Stomach (tissue), 9 donors: ENCODE data around the gene WDR82. TPM values are rescaled to one million over a fixed set of nuclear protein-coding genes. Genes with fewer than 3 reads are reported as not detected.
A peak's percentile ranks its signal among the peaks of the same experiment; 100 is the strongest.

Source experiments
- DNase-seq, 2 donors: peaks; one replicate each; pipeline versions ENCODE4 v3.0.0 to v3.0.0-alpha.2; 2013 to 2019
- H3K27ac ChIP-seq, 5 donors: fragments of 200-600 bp in 4 of 5; sonication (generic) in 4 of 5; one replicate each; pipeline ENCODE4 v1.5.1; 2013 to 2019; ENCODE audit warnings: mild to moderate bottlenecking in 1 of 5, moderate library complexity in 1 of 5
- H3K27me3 ChIP-seq, 3 donors: fragments of 200-600 bp; sonication (generic); one replicate each; pipeline ENCODE4 v1.5.1; 2017 to 2019; ENCODE audit warnings: mixed run types in 1 of 3
- H3K36me3 ChIP-seq, 4 donors: fragments of 200-600 bp; sonication (generic); 1 replicate in 3 of 4; 2 replicates in 1 of 4; pipeline ENCODE4 v1.5.1; 2016 to 2019
- H3K4me1 ChIP-seq, 4 donors: fragments of 200-600 bp; sonication (generic); one replicate each; pipeline ENCODE4 v1.5.1; 2016 to 2019
- H3K4me3 ChIP-seq, 4 donors: fragments of 200-600 bp; sonication (generic) in 3 of 4; one replicate each; pipeline ENCODE4 v1.5.1; 2016 to 2019; ENCODE audit warnings: mild to moderate bottlenecking in 1 of 4
- H3K9me3 ChIP-seq, 4 donors: fragments of 200-600 bp; sonication (generic); one replicate each; pipeline ENCODE4 v1.5.1; 2016 to 2019
- CTCF ChIP-seq, 7 experiments: fragments of 450-650 bp in 4 of 7; fragments of 200-600 bp in 3 of 7; sonication (generic) in 3 of 7; IDR thresholded peaks; one replicate each; pipeline ENCODE4 v1.5.1; 2016 to 2019; ENCODE audit warnings: antibody characterized with exemption in 7 of 7, control low read depth in 2 of 7, mild to moderate bottlenecking in 1 of 7
- EP300 ChIP-seq: sonication (generic); formaldehyde crosslinking; IDR thresholded peaks from one replicate; pipeline ENCODE4 v1.6.1; 2017; ENCODE audit warnings: antibody characterized with exemption
- POLR2A ChIP-seq, 4 donors: fragments of 450-650 bp; IDR thresholded peaks; one replicate each; pipeline ENCODE4 v1.6.1; 2016; ENCODE audit warnings: antibody characterized with exemption in 4 of 4, control low read depth in 2 of 4, mild to moderate bottlenecking in 1 of 4, moderate library complexity in 1 of 4
- POLR2AphosphoS5 ChIP-seq, 3 donors: sonication (generic); formaldehyde crosslinking; IDR thresholded peaks; one replicate each; pipeline ENCODE4 v1.6.1; 2016; ENCODE audit warnings: antibody characterized with exemption in 3 of 3
- WGBS, 5 donors: extraction: QIAGEN DNeasy Blood & Tissue Kit in 3 of 5; methylation state at CpG; one replicate each; pipeline versions ENCODE4 v1.1.5 to v1.1.7; 2013 to 2018; 5-methylcytosine and 5-hydroxymethylcytosine counted together
- intact Hi-C: fragments of 100-400 bp; cut with DNase I; formaldehyde crosslinking; loops from one replicate; pipeline ENCODE4 v1.15.1; 2023; ENCODE audit warnings: low total_unique reads
- polyA plus RNA-seq, 3 donors: library from polyadenylated mRNA; stranded (reverse); fragments of 200-250 nt; gene quantifications; one replicate each; pipeline ENCODE4 v1.2.3, GENCODE V29; 2013
- total RNA-seq, 5 donors: library from RNA; depleted of rRNA; stranded (reverse); fragments of >200 nt; gene quantifications; one replicate each; pipeline versions ENCODE4 v1.1.0 to v1.2.3, GENCODE V29; 2014 to 2016
- donor health status: healthy with polysubstance abuse.
- donor health status: Bipolar disorder and iron deficiency.
- donor health status: healthy.

The WDR82 gene
- total and polyA plus RNA-seq, 8 donors, result 8.2 to 64.8 (median 29.2) TPM

- TF ChIP-seq EP300 (no peak), POLR2AphosphoS5 (IDR thresholded peaks at IDR 0.05) (no peak), CTCF (IDR thresholded peaks at IDR 0.05) (no peak), POLR2A (IDR thresholded peaks at IDR 0.05) (no peak)
- Histone ChIP-seq H3K27ac (no peak overlapping the region), H3K27me3 (no peaks in the 10 kb centered on the region), H3K4me1 (peaks cover 13 to 36% (median 17%) of the 10 kb centered on the region in 4 donors), H3K36me3 (peaks cover 0 to 8% (median 6%) of the 10 kb centered on the region in 4 donors), H3K4me3 (no peak overlapping the region), H3K9me3 (no peaks in the 10 kb centered on the region)
- DNase-seq, result no peak
- WGBS, 5 donors, result 90 to 96% (median 91%) methylated on average over 5 to 6 of the region's 6 CpGs
- intact Hi-C loops, result no loop called here
Measured at GRCh38 chr3:52315006-52315405, 36.6 kb upstream of the WDR82 start.

DNA sequence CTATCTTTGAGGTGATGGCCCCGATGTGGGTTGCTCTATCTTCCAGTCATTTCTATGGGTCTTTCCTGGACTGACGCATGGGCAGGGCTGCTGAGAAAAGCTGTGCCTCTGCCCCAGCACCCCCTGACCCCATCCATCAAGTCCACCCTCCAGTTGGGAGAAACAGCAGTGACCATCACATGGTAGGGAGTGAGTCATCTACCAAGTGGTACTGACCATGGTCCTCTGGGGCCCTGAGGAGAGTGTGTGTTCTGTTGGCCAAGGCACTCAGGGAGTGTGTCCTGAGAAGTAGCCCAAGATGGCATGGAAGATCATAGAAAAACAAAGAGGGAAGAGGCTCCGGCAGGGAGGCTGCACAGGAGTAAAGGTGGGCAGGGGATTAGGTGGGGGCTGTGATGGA, 36.0 kb upstream of the WDR82 start:
- TF ChIP-seq POLR2A (IDR thresholded peaks at IDR 0.05), result no peak
- TF ChIP-seq POLR2AphosphoS5 (IDR thresholded peaks at IDR 0.05), result no peak
- TF ChIP-seq CTCF (IDR thresholded peaks at IDR 0.05), result no peak
- TF ChIP-seq EP300, result no peak
- 89 to 98% (median 96%) methylated on average over 1 to 3 of the region's 3 CpGs for WGBS, 5 donors
- Histone ChIP-seq H3K36me3 (peaks cover 0 to 13% (median 11%) of the 10 kb centered on the region in 4 donors), H3K27me3 (no peaks in the 10 kb centered on the region), H3K27ac (peak overlapping the region in 3 of 5 donors; percentile 14 to 63 (median 43)), H3K9me3 (no peaks in the 10 kb centered on the region), H3K4me1 (peaks cover 13 to 36% (median 17%) of the 10 kb centered on the region in 4 donors), H3K4me3 (no peak overlapping the region)
- no peak for DNase-seq
- intact Hi-C loops, result no loop called here

- Histone ChIP-seq H3K27me3 (no peaks in the 10 kb centered on the region), H3K27ac (peak overlapping the region in 4 of 5 donors; percentile 14 to 63 (median 28)), H3K9me3 (no peaks in the 10 kb centered on the region), H3K36me3 (peaks cover 0 to 19% (median 12%) of the 10 kb centered on the region in 4 donors), H3K4me3 (no peak overlapping the region), H3K4me1 (peaks cover 13 to 36% (median 17%) of the 10 kb centered on the region in 4 donors)
- peak in 2 of 3 donors; percentile 9 to 21 for TF ChIP-seq POLR2AphosphoS5 (IDR thresholded peaks at IDR 0.05)
- TF ChIP-seq EP300, result no peak
- peak in 1 of 2 donors; percentile 51 for DNase-seq
- intact Hi-C loops, result no loop called here
- WGBS, 5 donors, result 46 to 58% (median 51%) methylated on average over 4 of the region's 4 CpGs
Measured at GRCh38 chr3:52313774-52314188, 35.3 kb upstream of the WDR82 start.

GRCh38 chr3:52313188-52313773, 34.8 kb upstream of the WDR82 start:
- DNase-seq, result no peak
- intact Hi-C loops, result no loop called here
- H3K4me3 ChIP-seq, result no peak overlapping the region
- no peaks in the 10 kb centered on the region for H3K27me3 ChIP-seq
- H3K4me1 ChIP-seq, result peaks cover 11 to 32% (median 13%) of the 10 kb centered on the region in 4 donors
- no peaks in the 10 kb centered on the region for H3K9me3 ChIP-seq
- WGBS, 5 donors, result 89 to 100% (median 92%) methylated on average over 2 of the region's 2 CpGs
- TF ChIP-seq POLR2A (IDR thresholded peaks at IDR 0.05) (no peak), POLR2AphosphoS5 (IDR thresholded peaks at IDR 0.05) (no peak), CTCF (IDR thresholded peaks at IDR 0.05) (no peak), EP300 (no peak)
- H3K36me3 ChIP-seq, result peaks cover 0 to 19% (median 12%) of the 10 kb centered on the region in 4 donors
- peak overlapping the region in 2 of 5 donors; percentile 43 to 63 for H3K27ac ChIP-seq

- Histone ChIP-seq H3K27me3 (no peaks in the 10 kb centered on the region), H3K9me3 (no peaks in the 10 kb centered on the region), H3K36me3 (peaks cover 0 to 19% (median 12%) of the 10 kb centered on the region in 4 donors), H3K4me1 (peaks cover 0 to 16% (median 0%) of the 10 kb centered on the region in 4 donors), H3K4me3 (no peak overlapping the region), H3K27ac (no peak overlapping the region)
- intact Hi-C loops, result no loop called here
- TF ChIP-seq CTCF (IDR thresholded peaks at IDR 0.05), result no peak
- TF ChIP-seq EP300, result no peak
- no peak for TF ChIP-seq POLR2A (IDR thresholded peaks at IDR 0.05)
- TF ChIP-seq POLR2AphosphoS5 (IDR thresholded peaks at IDR 0.05), result no peak
- WGBS, 5 donors, result 87 to 89% (median 88%) methylated on average over 7 to 9 of the region's 9 CpGs
- peak in 1 of 2 donors; percentile 32 for DNase-seq
Measured at GRCh38 chr3:52311576-52312119, 33.2 kb upstream of the WDR82 start.
